GM04504 (cell line): ENCODE data around the gene VNN1.

Experiments used
- DNase-seq: peaks from one replicate; pipeline ENCODE4 v3.0.0-alpha.2; 2012; ENCODE audit warnings: low read depth

Gene VNN1

GRCh38 chr6:132713352-132714134, at the start of gene VNN1:
VNN1 (minus strand) TSS chr6:132714055; CDS start chr6:132714035, 20 bp downstream.
- no peak for DNase-seq

DNA sequence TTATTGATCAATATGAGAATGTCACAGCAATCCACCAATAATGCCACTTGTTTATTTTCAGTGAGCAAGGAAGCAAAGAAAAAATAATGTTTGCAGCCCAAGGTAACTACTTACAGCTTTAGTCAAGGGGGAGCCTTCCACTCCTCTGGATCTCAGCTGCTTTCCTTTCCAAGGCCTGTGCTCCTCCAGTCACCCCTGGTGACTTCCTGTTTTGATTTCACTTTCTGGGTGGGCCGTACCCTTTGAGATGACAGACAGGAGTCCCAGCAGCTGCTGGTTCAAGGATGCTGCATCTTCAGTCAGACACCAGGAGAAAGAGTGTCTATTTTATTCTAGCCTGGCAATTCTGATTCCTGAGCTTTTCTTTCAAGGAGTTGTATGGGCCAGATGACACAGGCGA, 49.4 kb upstream of the VNN1 start:
- DNase-seq: no peak

DNA sequence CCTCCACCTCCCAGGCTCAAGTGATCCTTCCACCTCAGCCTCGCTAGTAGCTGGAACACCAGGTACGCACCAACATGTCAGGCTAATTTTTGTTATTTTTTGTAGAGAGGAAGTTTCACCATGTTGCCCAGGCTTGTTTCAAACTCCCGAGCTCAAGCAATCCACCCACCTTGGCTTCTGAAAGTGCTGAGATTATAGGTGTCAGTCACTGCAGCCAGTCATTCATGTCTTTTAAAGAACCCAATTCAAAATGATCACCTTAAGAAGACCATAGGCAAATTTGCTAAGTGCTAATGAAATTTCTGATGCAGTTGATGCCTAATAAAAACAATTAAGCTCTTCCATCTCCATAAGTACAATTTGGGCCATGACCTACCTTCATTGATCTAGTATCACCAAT, 46.4 kb upstream of the VNN1 start:
- no peak for DNase-seq

GRCh38 chr6:132758689-132759088, 44.8 kb upstream of the VNN1 start:
- DNase-seq: no peak

DNA sequence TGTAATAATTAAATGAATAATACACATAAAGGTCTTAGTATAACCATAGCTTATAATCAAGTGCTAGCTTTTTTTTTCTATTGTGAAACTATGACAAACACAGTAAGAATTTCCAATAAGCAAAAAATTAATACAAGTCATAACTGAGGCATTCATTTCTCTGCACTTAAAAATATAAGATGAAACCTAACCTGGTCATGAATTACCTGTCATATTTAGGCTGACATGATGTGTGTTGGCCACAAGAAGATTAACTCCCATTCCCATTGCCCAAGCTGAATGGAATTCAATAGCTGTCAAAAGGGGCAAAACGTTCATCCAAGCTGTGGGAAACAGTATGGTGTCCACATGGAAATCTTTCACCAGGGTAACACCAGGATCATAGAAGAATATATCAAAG, 38.4 kb upstream of the VNN1 start:
- no peak for DNase-seq

DNA sequence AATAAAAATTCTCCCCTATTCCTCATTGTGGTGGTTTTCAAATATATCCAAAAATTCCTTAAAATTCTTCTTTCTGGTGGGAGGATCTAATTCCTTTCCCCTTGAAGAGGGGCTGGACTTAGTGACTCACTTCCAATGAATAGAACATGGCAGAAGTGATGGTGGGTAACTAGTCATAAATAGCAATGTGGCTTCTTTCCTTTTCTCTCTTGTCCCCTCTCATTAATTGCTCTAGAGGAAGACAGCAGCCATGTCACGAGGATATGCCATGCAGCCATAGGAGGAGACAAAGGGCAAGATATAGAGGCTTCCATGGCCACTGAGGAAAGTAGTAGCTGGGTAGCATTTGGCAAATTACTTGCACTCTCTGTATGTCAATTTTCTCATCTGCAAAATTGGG, 38.0 kb upstream of the VNN1 start:
- no peak for DNase-seq

GRCh38 chr6:132751306-132751705, 37.5 kb upstream of the VNN1 start:
- no peak for DNase-seq

DNA sequence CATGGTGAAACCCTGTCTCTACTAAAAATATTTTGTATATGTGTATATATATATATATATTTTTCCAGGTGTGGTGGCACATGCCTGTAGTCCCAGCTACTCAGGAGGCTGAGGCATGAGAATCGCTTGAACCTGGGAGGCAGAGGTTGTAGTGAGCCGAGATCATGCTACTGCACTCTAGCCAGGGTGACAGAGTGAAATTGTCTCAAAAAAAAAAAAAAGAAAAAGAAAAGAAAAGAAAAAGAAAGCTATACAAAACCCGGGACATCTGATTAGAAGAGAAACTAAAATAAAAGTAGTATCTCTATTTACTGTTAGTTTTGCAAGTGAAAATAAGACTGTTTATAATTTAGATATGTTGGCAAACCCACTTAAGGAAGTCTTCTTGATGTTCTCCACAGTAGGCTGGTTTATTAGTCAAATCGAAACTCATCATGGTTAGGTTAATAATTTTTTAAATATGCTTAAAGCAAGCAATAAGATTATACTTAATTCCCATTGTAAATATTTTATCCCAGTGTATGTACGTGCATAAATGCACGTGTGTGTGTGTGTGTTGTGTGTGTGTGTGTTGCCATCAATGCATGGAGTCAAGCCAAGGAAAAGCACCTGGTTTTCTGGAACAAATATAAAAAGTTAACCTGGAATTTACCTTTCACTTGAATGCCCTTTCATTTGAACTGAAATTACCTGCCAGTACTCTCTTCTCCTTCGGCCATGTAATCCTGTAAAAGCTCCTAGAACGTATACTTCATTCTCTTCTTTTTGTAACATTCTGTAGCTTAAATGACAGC, 36.8 kb upstream of the VNN1 start:
- DNase-seq: no peak

GRCh38 chr6:132749111-132749510, 35.3 kb upstream of the VNN1 start:
- no peak for DNase-seq

GRCh38 chr6:132748446-132748845, 34.6 kb upstream of the VNN1 start:
- no peak for DNase-seq

DNA sequence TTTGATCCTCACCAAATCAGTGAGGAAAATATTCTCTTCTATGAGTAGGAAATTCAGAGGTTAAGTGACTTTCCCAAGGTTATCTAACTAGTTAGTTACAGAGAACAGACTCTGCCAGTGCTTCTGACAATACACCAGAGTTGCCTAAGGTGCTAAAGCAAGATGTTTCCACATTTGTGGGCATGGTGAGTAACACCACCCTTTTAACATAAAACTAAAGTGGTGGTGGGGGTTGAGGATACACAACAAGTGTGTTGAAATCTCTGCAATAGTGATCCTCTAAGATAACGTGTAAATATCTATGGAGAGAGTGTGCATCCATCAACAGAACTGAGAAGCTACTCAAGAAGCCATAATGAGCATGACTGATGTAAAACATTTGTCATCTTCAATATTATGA, 32.2 kb upstream of the VNN1 start:
- no peak for DNase-seq

GRCh38 chr6:132742495-132742894, 28.6 kb upstream of the VNN1 start:
- no peak for DNase-seq

- no peak for DNase-seq
Measured at GRCh38 chr6:132741281-132741680, 27.4 kb upstream of the VNN1 start.

- DNase-seq: no peak
Measured at GRCh38 chr6:132736239-132736638, 22.4 kb upstream of the VNN1 start.

GRCh38 chr6:132734694-132735236, 20.9 kb upstream of the VNN1 start:
- DNase-seq: no peak

DNA sequence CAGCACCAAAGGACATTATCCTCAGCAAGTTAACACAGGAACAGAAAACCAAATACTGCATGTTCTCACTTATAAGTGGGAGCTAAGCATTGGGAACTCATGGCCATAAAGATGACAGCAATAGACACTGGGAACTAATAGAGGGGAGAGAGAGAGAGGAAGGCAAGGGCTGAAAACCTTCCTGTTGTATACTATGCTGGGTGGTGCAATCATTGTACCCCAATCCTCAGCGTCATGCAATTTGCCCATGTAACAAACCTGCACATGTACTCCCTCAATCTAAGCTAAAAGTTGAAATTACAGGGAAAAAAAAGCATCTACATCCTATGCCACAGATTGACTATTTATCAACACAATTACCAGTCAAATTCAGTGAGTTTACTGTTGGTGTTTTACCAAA, 20.0 kb upstream of the VNN1 start:
- no peak for DNase-seq

DNA sequence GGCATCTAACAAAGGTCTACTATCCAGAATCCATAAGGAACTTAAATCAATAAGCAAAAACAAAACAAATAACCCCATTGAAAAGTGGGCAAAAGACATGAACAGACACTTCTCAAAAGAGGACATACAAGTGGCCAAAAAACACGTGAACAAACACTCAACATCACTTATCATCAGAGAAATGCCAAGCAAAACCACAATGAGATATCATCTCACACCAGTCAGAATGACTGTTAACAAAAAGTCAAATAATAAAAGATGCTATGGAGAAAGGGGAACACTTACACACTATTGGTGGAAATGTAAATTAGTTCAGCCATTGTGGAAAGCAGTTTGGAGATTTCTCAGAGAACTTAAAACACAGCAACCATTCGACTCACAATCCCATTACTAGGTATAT, 19.4 kb upstream of the VNN1 start:
- no peak for DNase-seq

DNA sequence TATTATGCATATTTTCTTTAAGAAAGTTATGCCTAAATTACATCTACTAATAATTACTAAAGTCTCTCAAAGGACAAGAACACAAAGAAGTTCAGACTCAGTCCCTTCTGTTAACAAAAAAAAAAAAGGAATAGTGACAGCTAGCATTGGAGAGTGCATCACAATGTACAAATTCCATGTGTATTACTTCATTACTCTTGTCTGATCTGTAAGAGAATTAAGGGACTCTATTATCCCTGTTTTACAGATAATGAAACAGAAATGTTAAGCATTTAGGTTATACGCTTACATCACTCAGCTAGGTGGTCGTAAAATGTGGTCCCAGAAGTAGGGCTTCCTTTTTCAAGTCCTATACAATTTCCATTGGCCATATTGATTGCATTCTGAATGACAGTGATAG, 17.2 kb upstream of the VNN1 start:
- DNase-seq: no peak

DNA sequence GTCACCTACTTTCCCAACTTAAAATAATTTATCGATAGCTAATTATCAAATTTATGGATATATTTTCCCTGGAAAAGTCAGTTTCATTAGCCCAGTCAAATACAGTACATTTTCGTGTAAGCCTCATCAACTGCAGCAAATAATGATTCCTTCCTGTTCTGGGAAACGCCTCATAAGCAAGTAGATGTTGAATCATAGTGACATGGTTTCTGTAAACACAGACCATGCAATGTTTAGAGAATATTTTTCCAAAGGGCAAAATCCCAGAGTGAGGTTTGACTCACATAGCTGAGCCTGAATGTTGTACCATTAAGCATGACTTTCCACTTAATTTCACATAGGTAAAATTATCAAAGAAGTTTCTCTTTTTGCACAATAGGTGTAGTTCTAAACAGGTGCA, 16.7 kb upstream of the VNN1 start:
- DNase-seq: no peak

- no peak for DNase-seq
Measured at GRCh38 chr6:132728616-132729015, 14.8 kb upstream of the VNN1 start.

- no peak for DNase-seq
Measured at GRCh38 chr6:132726608-132726975, 12.7 kb upstream of the VNN1 start.

GRCh38 chr6:132725947-132726607, 12.2 kb upstream of the VNN1 start:
- DNase-seq: no peak

DNA sequence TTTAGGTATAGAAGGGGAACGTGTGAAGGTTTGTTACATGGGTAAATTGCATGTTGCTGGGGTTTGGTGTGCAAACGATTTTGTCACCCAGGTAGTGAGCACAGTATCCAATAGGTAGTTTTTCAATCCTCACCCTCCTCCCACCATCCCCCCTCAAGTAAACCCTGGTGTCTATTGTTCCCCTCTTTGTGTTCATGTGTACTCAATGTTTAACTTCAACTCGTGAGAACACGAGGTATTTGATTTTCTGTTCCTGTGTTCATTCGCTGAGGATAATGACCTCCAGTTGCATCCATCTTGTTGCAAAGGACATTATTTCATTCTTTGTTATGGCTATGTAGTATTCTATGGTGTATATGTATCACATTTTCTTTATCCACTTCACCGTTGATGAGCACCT, 11.6 kb upstream of the VNN1 start:
- DNase-seq: no peak
